ENCODE results near the gene NR4A2. TPM values are rescaled to one million over a fixed set of nuclear protein-coding genes. Genes with fewer than 3 reads are reported as not detected.

The NR4A2 gene
- total RNA-seq, 1 experiment from 2014 or later: 17.9 TPM

GRCh38 chr2:156311976-156312375 lies 20.5 kb downstream of the NR4A2 start:
- no peak overlapping the region for H2AFZ ChIP-seq (ENCODE audit: low read depth, low read length, poor library complexity, severe bottlenecking)
- H3K36me3 ChIP-seq (ENCODE audit: control insufficient read depth in 1 of 2, insufficient read depth in 2 of 2, low read length in 2 of 2): no peaks in the 10 kb centered on the region
- CTCF ChIA-PET: no interaction called here
- BruUV-seq (replicated peaks): no TSS peak
- H3K9ac ChIP-seq (ENCODE audit: low read length): no peak overlapping the region
- H3K4me2 ChIP-seq (ENCODE audit: low read length): no peak overlapping the region
- H3K4me1 ChIP-seq (ENCODE audit: control insufficient read depth in 1 of 2, insufficient read depth in 2 of 2, low read length in 2 of 2): no peaks in the 10 kb centered on the region
- POLR2A ChIA-PET: no interaction called here
- DNase-seq (ENCODE audit: low read depth, low spot score) (no peak), ATAC-seq (no peak)
- H3K9me3 ChIP-seq (ENCODE audit: control insufficient read depth in 1 of 2, insufficient read depth in 1 of 2, low read depth in 1 of 2, low read length in 2 of 2): no peaks in the 10 kb centered on the region
- TF ChIP-seq CTCF (IDR thresholded peaks at IDR 0.05 in 2 of 3, conservative IDR thresholded peaks at IDR 0.05 in 1 of 3; ENCODE audit: borderline replicate concordance in 1 of 3, insufficient read depth in 1 of 3, low read depth in 2 of 3, low read length in 2 of 3): no peak
- no peak for TF ChIP-seq JUND (IDR thresholded peaks at IDR 0.05)
- no peak for TF ChIP-seq FOSL1 (IDR thresholded peaks at IDR 0.05; ENCODE audit: low read depth)
- TF ChIP-seq ZFX (IDR thresholded peaks at IDR 0.05): no peak
- TF ChIP-seq SIN3A (IDR thresholded peaks at IDR 0.05; ENCODE audit: low read depth): no peak
- TF ChIP-seq ATF3 (IDR thresholded peaks at IDR 0.05): no peak
- no peak for TF ChIP-seq YY1 (IDR thresholded peaks at IDR 0.05; ENCODE audit: extremely low read depth, insufficient replicate concordance, low read depth, low read length)
- TF ChIP-seq EGR1 (IDR thresholded peaks at IDR 0.05; ENCODE audit: low read depth): no peak
- no peak for TF ChIP-seq ELF1 (IDR thresholded peaks at IDR 0.05; ENCODE audit: borderline replicate concordance, low read depth)
- TF ChIP-seq MAX (IDR thresholded peaks at IDR 0.05): no peak
- no peak for TF ChIP-seq EZH2 (IDR thresholded peaks at IDR 0.05)
- TF ChIP-seq CEBPB (IDR thresholded peaks at IDR 0.05; ENCODE audit: low read depth): no peak
- no peak for TF ChIP-seq POLR2AphosphoS5 (IDR thresholded peaks at IDR 0.05; ENCODE audit: low read depth, low read length)
- no peak for TF ChIP-seq POLR2A (IDR thresholded peaks at IDR 0.05; ENCODE audit: borderline replicate concordance, extremely low read depth, insufficient read depth, insufficient read length)
- TF ChIP-seq SP1 (IDR thresholded peaks at IDR 0.05; ENCODE audit: low read depth): no peak
- no peaks in the 10 kb centered on the region for H3K9me2 ChIP-seq (ENCODE audit: insufficient read depth)
- H3K27ac ChIP-seq (ENCODE audit: low read depth, low read length): no peak overlapping the region
- H3K4me3 ChIP-seq (replicated peaks in 1 of 2; ENCODE audit: low read depth in 1 of 2, low read length in 2 of 2): no peak overlapping the region
- no peaks in the 10 kb centered on the region for H3K27me3 ChIP-seq (ENCODE audit: insufficient read depth, low read length)
- no peaks in the 10 kb centered on the region for H3K79me2 ChIP-seq (ENCODE audit: insufficient read depth, low read length)
- intact Hi-C loops (cut with micrococcal nuclease): no loop called here
- no peaks in the 10 kb centered on the region for H4K20me1 ChIP-seq (ENCODE audit: insufficient read depth)
- RAD21 ChIA-PET (ENCODE audit: low non-redundant PET in 1 of 2, low total read pairs in 2 of 2, uncharacterized antibody in 2 of 2, unreplicated experiment in 2 of 2): no interaction called here
